Activated B cell treated with CpG ODN at 0.5 μM for 24 hours (primary cell): ENCODE results near the gene ISL2. TPM values are rescaled to one million over a fixed set of nuclear protein-coding genes. Genes with fewer than 3 reads are reported as not detected.

Source experiments
- ATAC-seq: fragments of 200-7000 bp; cut with Tn5 transposase; one replicate; pipeline ENCODE4 v1.10.0; 2021; ENCODE audit warnings: low read depth, mild to moderate bottlenecking, moderate library complexity
- CTCF ChIA-PET: fragments of 350-600 bp; sonication (Branson Sonifier 250); formaldehyde crosslinking; loops from one replicate; lab custom pipeline; 2021; ENCODE audit warnings: antibody characterized with exemption; lab: Charles Lee
- POLR2A ChIA-PET: fragments of 350-600 bp; sonication (Branson Sonifier 250); formaldehyde crosslinking; loops from one replicate; lab custom pipeline; 2021; ENCODE audit warnings: antibody characterized with exemption; lab: Charles Lee
- DNase-seq: peaks from one replicate; pipeline ENCODE4 v3.0.0; 2022
- H3K27ac Mint-ChIP-seq: one replicate; pipeline ENCODE4 v1.8.0; 2020; ENCODE audit warnings: mixed read lengths
- H3K27me3 Mint-ChIP-seq: one replicate; pipeline ENCODE4 v1.8.0; 2021; ENCODE audit warnings: mixed read lengths
- H3K36me3 Mint-ChIP-seq: one replicate; pipeline ENCODE4 v1.8.0; 2021; ENCODE audit warnings: low read depth, mixed read lengths
- H3K4me1 Mint-ChIP-seq: one replicate; pipeline ENCODE4 v1.8.0; 2021; ENCODE audit warnings: mixed read lengths
- H3K4me3 Mint-ChIP-seq: one replicate; pipeline ENCODE4 v1.8.0; 2020; ENCODE audit warnings: mild to moderate bottlenecking, mixed read lengths
- H3K9me3 Mint-ChIP-seq: one replicate; pipeline ENCODE4 v1.8.0; 2020; ENCODE audit warnings: mixed read lengths
- CTCF ChIP-seq: fragments of 200-600 bp; IDR thresholded peaks from one replicate; pipeline ENCODE4 v1.8.0; 2022; ENCODE audit warnings: antibody characterized with exemption, mild to moderate bottlenecking
- intact Hi-C: fragments of 100-400 bp; cut with micrococcal nuclease; formaldehyde crosslinking; loops from one replicate; pipeline ENCODE4 v1.15.1; 2024
- total RNA-seq: library from RNA; stranded (reverse); gene quantifications from 2 replicates; pipeline ENCODE4 v1.2.3, GENCODE V29; 2022

ISL2 gene
- total RNA-seq, 1 donor from 2014 or later: 0.35 TPM

- peaks cover 35% of the 10 kb centered on the region for H3K27me3 Mint-ChIP-seq
- H3K27ac Mint-ChIP-seq: no peak overlapping the region
- intact Hi-C loops: loop anchor here (10.0 kb wide), 2 partner anchors 228 to 738 kb away; no protein-coding TSS in a partner anchor
- ATAC-seq: no peak
- peaks cover 13% of the 10 kb centered on the region for H3K36me3 Mint-ChIP-seq
- POLR2A ChIA-PET: interaction anchor here (0.8 kb wide), 2 partner anchors 10 to 12 kb away, joined by 3 read pairs; no protein-coding TSS in a partner anchor
- no peak for TF ChIP-seq CTCF
- DNase-seq: no peak
- CTCF ChIA-PET: interaction anchor here (1.0 kb wide), 1 partner anchor 11 kb away, joined by 3 read pairs; no protein-coding TSS in a partner anchor
- peak overlapping the region; percentile 68 for H3K4me3 Mint-ChIP-seq
- no peaks in the 10 kb centered on the region for H3K9me3 Mint-ChIP-seq
- H3K4me1 Mint-ChIP-seq: peaks cover 29% of the 10 kb centered on the region
Measured at GRCh38 chr15:76346669-76347481, 10.3 kb downstream of the ISL2 start.

- intact Hi-C loops: loop anchor here (10.0 kb wide), 2 partner anchors 227 to 737 kb away; no protein-coding TSS in a partner anchor
- no peak overlapping the region for H3K27ac Mint-ChIP-seq
- H3K27me3 Mint-ChIP-seq: peaks cover 33% of the 10 kb centered on the region
- CTCF ChIA-PET: no interaction called here
- peak overlapping the region; percentile 7 for H3K4me3 Mint-ChIP-seq
- ATAC-seq (no peak), DNase-seq (no peak)
- H3K9me3 Mint-ChIP-seq: no peaks in the 10 kb centered on the region
- POLR2A ChIA-PET: no interaction called here
- H3K4me1 Mint-ChIP-seq: peaks cover 25% of the 10 kb centered on the region
- no peak for TF ChIP-seq CTCF
- peaks cover 13% of the 10 kb centered on the region for H3K36me3 Mint-ChIP-seq
Measured at GRCh38 chr15:76347482-76348055, 11.0 kb downstream of the ISL2 start.

- peaks cover 20% of the 10 kb centered on the region for H3K36me3 Mint-ChIP-seq
- intact Hi-C loops: loop anchor here (10.0 kb wide), 2 partner anchors 225 to 735 kb away; no protein-coding TSS in a partner anchor
- no peak overlapping the region for H3K4me3 Mint-ChIP-seq
- ChIA-PET POLR2A (interaction anchor here (0.5 kb wide), 1 partner anchor 8 kb away, joined by 3 read pairs; no protein-coding TSS in a partner anchor), CTCF (no interaction called here)
- no peaks in the 10 kb centered on the region for H3K9me3 Mint-ChIP-seq
- no peak for DNase-seq
- ATAC-seq: no peak
- no peak overlapping the region for H3K27ac Mint-ChIP-seq
- peaks cover 17% of the 10 kb centered on the region for H3K4me1 Mint-ChIP-seq
- TF ChIP-seq CTCF: no peak
- H3K27me3 Mint-ChIP-seq: peaks cover 25% of the 10 kb centered on the region
Measured at GRCh38 chr15:76349301-76350070, 12.9 kb downstream of the ISL2 start.

- no peak for DNase-seq
- intact Hi-C loops: no loop called here
- Mint-ChIP-seq H3K27me3 (peaks cover 5% of the 10 kb centered on the region), H3K4me3 (no peak overlapping the region), H3K4me1 (no peaks in the 10 kb centered on the region), H3K36me3 (peaks cover 26% of the 10 kb centered on the region), H3K9me3 (no peaks in the 10 kb centered on the region), H3K27ac (no peak overlapping the region)
- ChIA-PET CTCF (no interaction called here), POLR2A (no interaction called here)
- no peak for ATAC-seq
- no peak for TF ChIP-seq CTCF
Measured at GRCh38 chr15:76353023-76353577, 16.5 kb downstream of the ISL2 start.
